Measurements from ENCODE around the gene G6PC3.

- TF ChIP-seq CTCF (IDR thresholded peaks at IDR 0.05): no peak
- no peak for TF ChIP-seq EZH2 (IDR thresholded peaks at IDR 0.05)
- TF ChIP-seq EZH2phosphoT487 (IDR thresholded peaks at IDR 0.05): no peak
Measured at GRCh38 chr17:44053125-44053872, 17.2 kb upstream of the G6PC3 start.

Measured in neural progenitor cell (in vitro differentiated cells).